ENCODE measurements around the gene TTC23. TPM values are rescaled to one million over a fixed set of nuclear protein-coding genes. Genes with fewer than 3 reads are reported as not detected.

The TTC23 gene
- total RNA-seq, 1 donor from 2014 or later, result 45.3 TPM

DNA sequence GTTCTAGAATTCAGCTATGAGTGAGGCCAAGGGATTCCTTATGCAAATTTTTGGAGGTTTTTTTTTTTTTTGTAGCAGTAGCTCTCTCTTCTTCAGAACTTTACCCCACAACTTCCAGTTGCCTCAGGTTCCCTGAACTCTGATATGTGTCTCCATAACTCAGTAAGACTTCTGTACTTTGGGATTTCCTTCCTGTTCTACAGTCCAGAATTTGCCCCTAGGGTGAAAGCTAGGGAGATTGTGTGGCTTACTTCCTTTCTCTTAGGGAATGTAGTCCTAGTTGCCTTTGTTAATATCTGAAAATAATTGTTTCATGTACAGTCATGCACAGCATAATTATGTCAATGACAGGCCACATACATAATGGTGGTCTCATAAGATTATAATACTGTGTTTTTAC lies 32.7 kb upstream of the TTC23 start:
- H3K4me3 Mint-ChIP-seq, result no peak overlapping the region
- no peak overlapping the region for H3K9ac ChIP-seq
- H3K4me2 ChIP-seq, result no peak overlapping the region
- H3K27ac ChIP-seq, result no peak overlapping the region
- H3K36me3 ChIP-seq, result no peaks in the 10 kb centered on the region
- no peaks in the 10 kb centered on the region for H3K9me3 Mint-ChIP-seq
- H3K9me3 ChIP-seq (ENCODE audit: low read depth), result no peaks in the 10 kb centered on the region
- H3K27me3 ChIP-seq, result no peaks in the 10 kb centered on the region
- no peaks in the 10 kb centered on the region for H4K20me1 ChIP-seq (ENCODE audit: low read depth)
- H3F3A ChIP-seq (ENCODE audit: low read depth), result no peaks in the 10 kb centered on the region
- peaks cover 3% of the 10 kb centered on the region for H3K36me3 Mint-ChIP-seq
- H3K79me2 ChIP-seq (ENCODE audit: low read depth), result no peaks in the 10 kb centered on the region
- peaks cover 2% of the 10 kb centered on the region for H3K27me3 Mint-ChIP-seq (ENCODE audit: insufficient read depth, low read depth)
- H2AFZ ChIP-seq (replicated peaks), result no peak overlapping the region
- no peak overlapping the region for H3K27ac Mint-ChIP-seq
- no peak for DNase-seq (ENCODE audit: low spot score)
- H3K4me1 Mint-ChIP-seq, result no peaks in the 10 kb centered on the region
- no peaks in the 10 kb centered on the region for H3K4me1 ChIP-seq
- no peak overlapping the region for H3K4me3 ChIP-seq
- TF ChIP-seq EZH2 (IDR thresholded peaks at IDR 0.05) (no peak), EZH2phosphoT487 (IDR thresholded peaks at IDR 0.05) (no peak)
- TF ChIP-seq, protein P1, sequence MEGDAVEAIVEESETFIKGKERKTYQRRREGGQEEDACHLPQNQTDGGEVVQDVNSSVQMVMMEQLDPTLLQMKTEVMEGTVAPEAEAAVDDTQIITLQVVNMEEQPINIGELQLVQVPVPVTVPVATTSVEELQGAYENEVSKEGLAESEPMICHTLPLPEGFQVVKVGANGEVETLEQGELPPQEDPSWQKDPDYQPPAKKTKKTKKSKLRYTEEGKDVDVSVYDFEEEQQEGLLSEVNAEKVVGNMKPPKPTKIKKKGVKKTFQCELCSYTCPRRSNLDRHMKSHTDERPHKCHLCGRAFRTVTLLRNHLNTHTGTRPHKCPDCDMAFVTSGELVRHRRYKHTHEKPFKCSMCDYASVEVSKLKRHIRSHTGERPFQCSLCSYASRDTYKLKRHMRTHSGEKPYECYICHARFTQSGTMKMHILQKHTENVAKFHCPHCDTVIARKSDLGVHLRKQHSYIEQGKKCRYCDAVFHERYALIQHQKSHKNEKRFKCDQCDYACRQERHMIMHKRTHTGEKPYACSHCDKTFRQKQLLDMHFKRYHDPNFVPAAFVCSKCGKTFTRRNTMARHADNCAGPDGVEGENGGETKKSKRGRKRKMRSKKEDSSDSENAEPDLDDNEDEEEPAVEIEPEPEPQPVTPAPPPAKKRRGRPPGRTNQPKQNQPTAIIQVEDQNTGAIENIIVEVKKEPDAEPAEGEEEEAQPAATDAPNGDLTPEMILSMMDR (IDR thresholded peaks at IDR 0.05), result no peak

DNA sequence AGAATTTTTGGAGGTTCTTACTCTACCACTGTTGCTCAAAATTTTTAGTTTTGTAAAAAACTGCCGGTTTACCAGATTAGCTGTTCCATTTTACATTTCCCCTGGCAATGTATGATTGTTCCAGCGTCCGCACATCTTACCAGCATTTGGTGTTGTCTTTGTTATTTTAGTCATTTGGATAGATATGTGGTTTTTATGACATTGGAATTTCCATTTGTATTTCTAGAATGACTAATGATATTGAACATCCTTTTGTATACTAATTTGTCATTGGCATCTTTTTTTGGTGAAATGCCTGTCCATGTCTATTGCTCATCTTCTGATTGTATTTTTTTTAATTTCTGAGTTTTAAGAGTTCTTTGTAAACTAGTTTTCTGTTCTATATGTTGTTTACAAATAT lies 30.4 kb upstream of the TTC23 start:
- Histone ChIP-seq H3K4me1 (peaks cover 4% of the 10 kb centered on the region), H2AFZ (replicated peaks) (no peak overlapping the region), H3K4me3 (no peak overlapping the region), H3K9me3 (ENCODE audit: low read depth) (no peaks in the 10 kb centered on the region), H3K36me3 (no peaks in the 10 kb centered on the region), H3K4me2 (no peak overlapping the region), H3K9ac (no peak overlapping the region), H3K27ac (no peak overlapping the region), H3F3A (ENCODE audit: low read depth) (no peaks in the 10 kb centered on the region), H4K20me1 (ENCODE audit: low read depth) (no peaks in the 10 kb centered on the region), H3K27me3 (no peaks in the 10 kb centered on the region), H3K79me2 (ENCODE audit: low read depth) (no peaks in the 10 kb centered on the region)
- Mint-ChIP-seq H3K9me3 (no peaks in the 10 kb centered on the region), H3K36me3 (peaks cover 3% of the 10 kb centered on the region), H3K27ac (no peak overlapping the region), H3K4me3 (no peak overlapping the region), H3K4me1 (peaks cover 4% of the 10 kb centered on the region), H3K27me3 (ENCODE audit: insufficient read depth, low read depth) (peaks cover 2% of the 10 kb centered on the region)
- TF ChIP-seq EZH2phosphoT487 (IDR thresholded peaks at IDR 0.05) (no peak), EZH2 (IDR thresholded peaks at IDR 0.05) (no peak)
- TF ChIP-seq, protein P1 (IDR thresholded peaks at IDR 0.05), result no peak
- no peak for DNase-seq (ENCODE audit: low spot score)

- no peaks in the 10 kb centered on the region for H3K27me3 ChIP-seq
- H2AFZ ChIP-seq (replicated peaks), result no peak overlapping the region
- DNase-seq (ENCODE audit: low spot score), result no peak
- no peaks in the 10 kb centered on the region for H4K20me1 ChIP-seq (ENCODE audit: low read depth)
- no peaks in the 10 kb centered on the region for H3K36me3 ChIP-seq
- H3K9ac ChIP-seq, result no peak overlapping the region
- Mint-ChIP-seq H3K36me3 (peaks cover 3% of the 10 kb centered on the region), H3K27ac (no peak overlapping the region), H3K27me3 (ENCODE audit: insufficient read depth, low read depth) (peaks cover 2% of the 10 kb centered on the region), H3K4me3 (no peak overlapping the region), H3K9me3 (no peaks in the 10 kb centered on the region), H3K4me1 (peaks cover 5% of the 10 kb centered on the region)
- H3F3A ChIP-seq (ENCODE audit: low read depth), result no peaks in the 10 kb centered on the region
- H3K27ac ChIP-seq, result no peak overlapping the region
- H3K79me2 ChIP-seq (ENCODE audit: low read depth), result no peaks in the 10 kb centered on the region
- H3K9me3 ChIP-seq (ENCODE audit: low read depth), result no peaks in the 10 kb centered on the region
- no peak overlapping the region for H3K4me3 ChIP-seq
- TF ChIP-seq EZH2phosphoT487 (IDR thresholded peaks at IDR 0.05) (no peak), EZH2 (IDR thresholded peaks at IDR 0.05) (no peak)
- TF ChIP-seq, protein P1 (IDR thresholded peaks at IDR 0.05), result no peak
- H3K4me2 ChIP-seq, result no peak overlapping the region
- H3K4me1 ChIP-seq, result peaks cover 4% of the 10 kb centered on the region
Observed at GRCh38 chr15:99279290-99279689, 29.9 kb upstream of the TTC23 start.

Data from neural progenitor cell (in vitro differentiated cells).